ENCODE measurements around the gene TAF5. TPM values are rescaled to one million over a fixed set of nuclear protein-coding genes. Genes with fewer than 3 reads are reported as not detected.
A peak's percentile ranks its signal among the peaks of the same experiment; 100 is the strongest.

The TAF5 gene
- polyA plus RNA-seq, 1 donor from 2014 or later = 9.2 TPM

DNA sequence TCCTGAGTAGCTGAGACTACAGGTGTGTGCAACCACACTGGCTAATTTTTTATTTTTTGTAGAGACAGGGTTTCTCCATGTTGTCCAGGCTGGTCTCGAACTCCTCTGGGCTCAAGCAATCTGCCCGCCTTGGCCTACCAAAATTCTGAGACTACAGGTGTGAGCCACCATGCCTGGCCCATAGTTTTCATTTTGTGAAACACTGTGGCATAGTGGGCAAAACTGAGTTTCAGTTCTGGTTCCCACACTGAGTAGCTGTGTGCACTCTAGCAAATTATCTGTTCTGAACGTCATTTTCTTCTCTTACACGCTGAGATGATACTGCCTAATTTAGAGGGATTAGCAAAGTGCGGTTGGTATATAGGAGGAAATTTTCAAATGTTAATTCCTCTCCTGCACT, 15.0 kb downstream of the TAF5 start:
- TF ChIP-seq MXI1 (conservative IDR thresholded peaks at IDR 0.05; ENCODE audit: poor library complexity, severe bottlenecking) (no peak), TAF1 (IDR thresholded peaks at IDR 0.05; ENCODE audit: low read depth) (no peak), EZH2 (IDR thresholded peaks at IDR 0.05; ENCODE audit: borderline replicate concordance, insufficient read depth, low read length, poor library complexity, severe bottlenecking) (no peak), REST (IDR thresholded peaks at IDR 0.05; ENCODE audit: borderline replicate concordance) (no peak), EP300 (conservative IDR thresholded peaks at IDR 0.05; ENCODE audit: poor library complexity, severe bottlenecking) (no peak), RAD21 (conservative IDR thresholded peaks at IDR 0.05) (no peak), SMC3 (conservative IDR thresholded peaks at IDR 0.05; ENCODE audit: poor library complexity) (no peak)
- TF ChIP-seq, protein P1, sequence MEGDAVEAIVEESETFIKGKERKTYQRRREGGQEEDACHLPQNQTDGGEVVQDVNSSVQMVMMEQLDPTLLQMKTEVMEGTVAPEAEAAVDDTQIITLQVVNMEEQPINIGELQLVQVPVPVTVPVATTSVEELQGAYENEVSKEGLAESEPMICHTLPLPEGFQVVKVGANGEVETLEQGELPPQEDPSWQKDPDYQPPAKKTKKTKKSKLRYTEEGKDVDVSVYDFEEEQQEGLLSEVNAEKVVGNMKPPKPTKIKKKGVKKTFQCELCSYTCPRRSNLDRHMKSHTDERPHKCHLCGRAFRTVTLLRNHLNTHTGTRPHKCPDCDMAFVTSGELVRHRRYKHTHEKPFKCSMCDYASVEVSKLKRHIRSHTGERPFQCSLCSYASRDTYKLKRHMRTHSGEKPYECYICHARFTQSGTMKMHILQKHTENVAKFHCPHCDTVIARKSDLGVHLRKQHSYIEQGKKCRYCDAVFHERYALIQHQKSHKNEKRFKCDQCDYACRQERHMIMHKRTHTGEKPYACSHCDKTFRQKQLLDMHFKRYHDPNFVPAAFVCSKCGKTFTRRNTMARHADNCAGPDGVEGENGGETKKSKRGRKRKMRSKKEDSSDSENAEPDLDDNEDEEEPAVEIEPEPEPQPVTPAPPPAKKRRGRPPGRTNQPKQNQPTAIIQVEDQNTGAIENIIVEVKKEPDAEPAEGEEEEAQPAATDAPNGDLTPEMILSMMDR (IDR thresholded peaks at IDR 0.05; ENCODE audit: poor library complexity, severe bottlenecking) = no peak
- H3F3A ChIP-seq (ENCODE audit: insufficient read depth, low read length, poor library complexity, severe bottlenecking) = no peaks in the 10 kb centered on the region
- H3K4me3 ChIP-seq (ENCODE audit: low read length) = no peak overlapping the region
- no peaks in the 10 kb centered on the region for H4K20me1 ChIP-seq (ENCODE audit: insufficient read depth)
- no peaks in the 10 kb centered on the region for H3K9me3 ChIP-seq (ENCODE audit: low read length)
- no peak overlapping the region for H2AFZ ChIP-seq (ENCODE audit: low read depth, low read length)
- no peaks in the 10 kb centered on the region for H3K27me3 ChIP-seq (ENCODE audit: insufficient read depth, low read depth, low read length)
- H3K4me2 ChIP-seq (ENCODE audit: low read length) = no peak overlapping the region
- no peak overlapping the region for H3K27ac ChIP-seq (ENCODE audit: low read length)
- no peaks in the 10 kb centered on the region for H3K79me2 ChIP-seq (replicated peaks; ENCODE audit: insufficient read depth, low read length)
- H3K36me3 ChIP-seq (ENCODE audit: insufficient read depth, low read length) = peaks cover 6% of the 10 kb centered on the region
- H3K9ac ChIP-seq (ENCODE audit: low read length) = no peak overlapping the region
- no peaks in the 10 kb centered on the region for H3K9me2 ChIP-seq (ENCODE audit: insufficient read depth, low read length)

DNA sequence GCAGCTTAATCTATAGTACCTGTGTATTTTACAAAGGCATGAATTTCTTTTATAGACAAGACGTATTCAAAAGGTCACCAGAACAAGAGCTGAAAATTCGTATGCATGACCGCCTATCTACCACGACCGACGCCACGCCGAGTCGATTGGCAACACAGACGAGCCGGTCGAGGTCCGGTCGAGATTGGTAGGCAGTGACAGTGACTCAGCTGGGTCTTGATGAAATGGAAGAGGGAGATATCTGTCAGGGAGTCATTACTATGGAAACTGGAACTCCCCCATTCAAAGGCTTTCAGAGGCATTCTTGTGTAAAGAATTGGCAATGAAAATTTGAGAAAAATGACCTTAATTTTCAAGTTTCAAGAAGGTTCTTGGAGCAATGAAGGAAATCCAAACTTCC, 26.4 kb downstream of the TAF5 start:
- TF ChIP-seq POLR2AphosphoS5 (IDR thresholded peaks at IDR 0.05) (no peak), RAD21 (conservative IDR thresholded peaks at IDR 0.05) (no peak), EP300 (conservative IDR thresholded peaks at IDR 0.05; ENCODE audit: poor library complexity, severe bottlenecking) (no peak), TAF1 (IDR thresholded peaks at IDR 0.05; ENCODE audit: low read depth) (no peak), SMC3 (conservative IDR thresholded peaks at IDR 0.05; ENCODE audit: poor library complexity) (no peak), MXI1 (conservative IDR thresholded peaks at IDR 0.05; ENCODE audit: poor library complexity, severe bottlenecking) (no peak), EZH2 (IDR thresholded peaks at IDR 0.05; ENCODE audit: borderline replicate concordance, insufficient read depth, low read length, poor library complexity, severe bottlenecking) (no peak), REST (IDR thresholded peaks at IDR 0.05; ENCODE audit: borderline replicate concordance) (no peak)
- TF ChIP-seq, protein P1 (IDR thresholded peaks at IDR 0.05; ENCODE audit: poor library complexity, severe bottlenecking) = no peak
- Histone ChIP-seq H2AFZ (ENCODE audit: low read depth, low read length) (no peak overlapping the region), H3K27ac (ENCODE audit: low read length) (no peak overlapping the region), H3F3A (ENCODE audit: insufficient read depth, low read length, poor library complexity, severe bottlenecking) (no peaks in the 10 kb centered on the region), H3K27me3 (ENCODE audit: insufficient read depth, low read depth, low read length) (no peaks in the 10 kb centered on the region), H3K4me2 (ENCODE audit: low read length) (no peak overlapping the region), H3K9ac (ENCODE audit: low read length) (no peak overlapping the region), H3K9me3 (ENCODE audit: low read length) (no peaks in the 10 kb centered on the region), H3K79me2 (replicated peaks; ENCODE audit: insufficient read depth, low read length) (peaks cover 49% of the 10 kb centered on the region), H3K9me2 (ENCODE audit: insufficient read depth, low read length) (no peaks in the 10 kb centered on the region), H3K4me3 (ENCODE audit: low read length) (peak overlapping the region; percentile 79), H4K20me1 (ENCODE audit: insufficient read depth) (no peaks in the 10 kb centered on the region), H3K36me3 (ENCODE audit: insufficient read depth, low read length) (no peaks in the 10 kb centered on the region)

Data from neural cell (in vitro differentiated cells).